Activated CD4-positive, CD25-positive, alpha-beta regulatory T cell treated with anti-CD3 and anti-CD28 coated beads, Interleukin-2, amount 50 U/mL, for 16 hours (primary cell): ENCODE results near the gene RAD51B.
"Not testable (repeated sequence)": the region's sequence is repeated elsewhere in the genome, so short reads cannot be mapped to it uniquely, and the experiment has no call there.

Source experiments
- DNase-seq: peaks from one replicate; pipeline ENCODE4 v3.0.0-alpha.2; 2020; ENCODE audit warnings: low read depth, low spot score

RAD51B gene

DNA sequence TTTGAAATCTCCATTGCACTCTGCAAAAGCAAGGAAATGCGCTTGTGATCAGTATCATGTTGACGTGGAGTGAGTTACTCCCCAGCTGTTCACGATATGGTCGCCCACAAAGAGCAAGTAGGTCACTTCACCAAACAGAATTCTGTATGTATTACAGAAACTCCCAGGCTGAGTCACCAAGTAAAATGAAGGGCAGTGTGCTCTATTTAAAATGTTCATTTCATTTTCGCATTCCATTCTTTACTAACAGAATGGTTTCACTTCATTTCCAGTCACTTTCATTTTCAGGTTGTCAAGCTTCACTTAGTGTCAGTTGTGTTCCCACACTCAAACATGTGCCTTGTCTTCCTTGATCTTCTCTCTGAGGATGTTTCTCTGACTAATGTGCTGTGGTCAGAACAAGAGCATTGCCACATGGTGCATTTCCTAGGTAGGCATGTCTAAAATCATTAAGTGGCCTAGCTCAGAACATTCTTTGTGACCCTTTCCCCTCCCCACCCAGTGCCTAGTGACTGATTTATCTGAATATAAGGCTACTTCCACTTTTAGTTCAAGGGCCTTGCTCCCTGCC, 391.2 kb downstream of the RAD51B start:
- peak; percentile 8 for DNase-seq

DNA sequence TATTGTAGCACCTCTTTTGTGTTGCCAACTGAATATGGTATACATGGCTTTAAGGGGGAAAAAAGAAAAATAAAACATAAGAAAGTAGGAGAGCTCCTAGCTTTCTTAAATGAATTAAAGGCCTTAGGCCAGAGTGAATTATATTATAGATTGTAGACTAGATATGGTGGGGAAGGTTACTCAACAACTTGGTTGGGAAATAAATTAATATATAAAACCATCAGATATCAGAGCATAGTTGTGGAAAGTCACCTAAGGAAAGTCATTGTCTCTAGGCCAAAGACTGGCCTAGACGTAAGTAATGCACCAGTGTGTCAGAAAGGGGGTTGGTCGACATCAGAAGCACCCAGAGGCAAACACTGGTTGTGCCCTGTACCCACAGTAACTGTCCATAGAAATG, 391.8 kb downstream of the RAD51B start:
- no peak for DNase-seq

- DNase-seq = no peak
Observed at GRCh38 chr14:68211886-68212285, 392.3 kb downstream of the RAD51B start.

DNA sequence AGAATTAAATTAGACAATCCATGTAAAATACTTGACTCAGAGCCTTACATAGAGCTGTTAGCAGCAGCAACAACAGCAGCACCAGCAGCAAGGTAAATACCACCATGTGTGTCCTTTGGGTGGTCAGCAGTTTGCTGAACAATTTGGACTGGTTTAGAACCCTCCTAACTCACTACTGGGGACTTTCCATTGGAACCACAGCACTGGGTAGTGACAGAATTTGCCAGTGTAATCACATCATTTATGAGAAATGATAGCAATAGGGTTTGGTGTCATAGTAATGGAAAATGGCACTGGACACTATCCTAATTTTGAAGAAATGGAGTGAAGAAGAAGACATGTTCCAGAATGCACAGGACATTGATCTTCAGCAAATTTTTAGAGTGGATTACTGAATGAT, 392.8 kb downstream of the RAD51B start:
- no peak for DNase-seq

DNA sequence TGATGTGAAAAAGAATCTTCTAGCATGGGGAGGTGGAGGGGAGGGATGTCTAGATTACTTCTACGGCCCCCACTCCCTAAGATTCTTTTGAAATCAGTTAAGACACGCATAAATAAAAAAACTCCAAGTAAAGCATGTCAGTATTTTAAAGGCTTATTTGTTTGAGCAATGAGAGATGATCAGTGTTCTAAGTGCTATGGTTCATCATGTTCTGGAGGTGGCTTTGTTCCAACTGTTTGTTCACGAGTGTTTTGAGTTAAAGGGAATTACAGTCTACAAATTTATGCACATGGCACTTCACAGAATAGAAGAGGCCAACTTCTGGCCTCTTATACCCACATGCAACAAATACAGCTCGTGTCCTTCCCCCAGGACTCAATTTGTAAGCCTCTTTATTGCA, 394.9 kb downstream of the RAD51B start:
- DNase-seq = no peak

GRCh38 chr14:68215629-68216028, 396.1 kb downstream of the RAD51B start:
- DNase-seq = no peak

GRCh38 chr14:68216079-68216478, 396.5 kb downstream of the RAD51B start:
- no peak for DNase-seq

GRCh38 chr14:68216957-68217356, 397.4 kb downstream of the RAD51B start:
- no peak for DNase-seq

GRCh38 chr14:68217791-68218340, 398.3 kb downstream of the RAD51B start:
- DNase-seq = no peak

- DNase-seq = no peak
Observed at GRCh38 chr14:68219407-68219806, 399.8 kb downstream of the RAD51B start.

DNA sequence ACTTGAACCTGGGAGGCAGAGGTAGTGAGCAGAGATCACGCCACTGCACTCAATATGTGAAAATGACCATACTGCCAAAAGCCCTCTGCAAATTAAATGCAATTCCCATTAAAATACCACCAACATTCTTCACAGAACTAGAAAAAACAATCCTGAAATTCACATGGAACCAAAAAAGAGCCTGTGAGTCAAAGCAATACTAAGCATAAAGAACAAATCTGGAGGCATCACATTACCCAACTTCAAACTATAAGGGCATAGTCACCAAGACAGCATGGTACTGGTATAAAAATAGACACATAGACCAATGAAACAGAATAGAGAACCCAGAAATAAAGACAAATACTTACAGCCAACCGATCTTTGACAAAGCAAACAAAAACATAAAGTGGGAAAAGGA, 401.5 kb downstream of the RAD51B start:
- DNase-seq = not testable (repeated sequence)

GRCh38 chr14:68222154-68222553, 402.6 kb downstream of the RAD51B start:
- no peak for DNase-seq

GRCh38 chr14:68222726-68223125, 403.1 kb downstream of the RAD51B start:
- no peak for DNase-seq

GRCh38 chr14:68223631-68224030, 404.1 kb downstream of the RAD51B start:
- no peak for DNase-seq

DNA sequence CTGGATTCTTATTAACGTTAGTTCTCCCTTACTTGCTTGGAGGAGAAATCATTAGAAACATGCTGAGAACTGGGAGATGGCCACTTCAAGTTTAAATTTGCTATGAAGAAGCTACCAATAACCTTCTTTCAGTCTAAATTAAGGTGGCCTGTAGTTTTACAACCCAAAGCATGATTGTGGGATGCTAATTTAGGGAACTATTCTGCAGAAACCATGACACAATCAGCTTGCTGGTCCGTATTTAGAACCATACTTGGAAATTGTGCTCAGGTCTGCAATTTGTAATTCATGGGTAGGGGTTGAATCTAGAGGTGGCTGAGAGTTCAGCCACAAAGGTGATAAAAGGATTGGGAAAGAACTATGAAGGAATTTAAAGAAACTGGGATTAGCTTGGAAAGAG, 405.7 kb downstream of the RAD51B start:
- DNase-seq = no peak

GRCh38 chr14:68226523-68226922, 406.9 kb downstream of the RAD51B start:
- no peak for DNase-seq

DNA sequence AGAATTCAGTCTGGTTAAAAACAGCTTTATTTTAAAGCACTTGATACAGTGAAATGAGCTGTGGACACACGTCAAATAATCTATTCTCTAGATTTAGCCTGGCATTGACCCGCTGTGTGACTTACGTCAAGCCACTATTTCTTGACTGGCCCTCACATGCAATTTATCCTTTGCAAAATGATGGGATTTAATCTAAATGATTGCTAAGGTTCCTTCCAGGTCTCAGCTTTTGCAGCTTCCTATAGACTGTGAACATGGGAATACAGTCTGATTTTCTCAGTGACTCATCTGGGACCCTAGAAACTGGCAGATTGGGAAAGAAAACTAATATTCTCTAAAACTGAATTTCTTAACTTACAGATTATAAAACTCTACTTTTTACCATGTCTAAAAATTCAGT, 409.1 kb downstream of the RAD51B start:
- no peak for DNase-seq

GRCh38 chr14:68229423-68230100, 410.0 kb downstream of the RAD51B start:
- DNase-seq = no peak

DNA sequence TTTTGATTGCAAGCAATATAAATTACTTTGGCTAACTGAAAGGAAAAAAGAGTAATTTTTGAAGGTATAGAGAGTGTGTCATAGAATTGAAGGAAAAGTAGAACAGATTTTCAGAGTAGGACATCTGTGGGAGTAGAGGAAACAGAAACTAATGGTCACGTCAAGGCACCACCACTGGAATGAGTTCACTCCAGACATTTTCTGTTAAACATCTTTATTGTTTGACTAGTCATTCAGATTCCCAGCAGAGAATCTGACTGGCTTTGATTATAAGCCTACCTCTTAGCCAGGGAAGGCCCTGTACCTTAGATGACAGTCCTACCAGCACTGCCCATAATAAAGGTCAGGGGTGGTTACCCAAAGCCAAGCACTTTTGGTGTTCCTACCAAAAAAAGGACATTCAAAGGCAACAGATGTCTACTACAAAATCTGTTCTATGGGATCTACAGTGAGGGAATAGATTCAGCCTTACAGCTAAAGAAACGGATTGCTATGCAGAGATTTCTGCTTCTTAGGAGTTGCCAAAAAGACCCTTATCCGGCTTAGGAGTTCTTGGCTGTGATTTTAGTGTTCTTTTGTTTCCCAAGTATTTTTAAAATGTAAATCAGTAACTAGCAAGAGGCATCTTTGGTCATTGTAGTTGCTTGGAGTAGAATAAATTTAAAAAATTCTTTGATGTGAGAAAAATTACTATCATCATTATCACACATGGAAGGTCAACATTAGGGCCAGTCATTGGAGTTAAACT, 410.8 kb downstream of the RAD51B start:
- DNase-seq = no peak

- no peak for DNase-seq
Observed at GRCh38 chr14:68230950-68231717, 411.6 kb downstream of the RAD51B start.

GRCh38 chr14:68231898-68232297, 412.3 kb downstream of the RAD51B start:
- no peak for DNase-seq
